Measurements from ENCODE around the gene ABCF1.
"Not testable (repeated sequence)": the region's sequence is repeated elsewhere in the genome, so short reads cannot be mapped to it uniquely, and the experiment has no call there.

DNA sequence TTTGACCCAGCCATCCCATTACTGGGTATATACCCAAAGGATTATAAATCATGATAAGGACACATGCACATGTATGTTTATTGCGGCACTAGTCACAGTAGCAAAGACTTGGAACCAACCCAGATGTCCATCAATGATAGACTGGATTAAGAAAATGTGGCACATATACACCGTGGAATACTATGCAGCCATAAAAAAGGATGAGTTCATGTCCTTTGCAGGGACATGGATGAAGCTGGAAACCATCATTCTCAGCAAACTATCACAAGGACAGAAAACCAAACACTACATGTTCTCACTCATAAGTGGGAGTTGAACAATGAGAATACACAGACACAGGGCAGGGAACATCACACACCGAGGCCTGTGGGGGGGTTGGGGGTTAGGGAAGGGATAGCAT is 44.8 kb upstream of the ABCF1 start:
- not testable (repeated sequence) for TF ChIP-seq BACH2 (CRISPR knock-in tag; IDR thresholded peaks at IDR 0.05; ENCODE audit: borderline replicate concordance); TCF4 (CRISPR knock-in tag; IDR thresholded peaks at IDR 0.05; ENCODE audit: borderline replicate concordance); GLIS3 (CRISPR knock-in tag; IDR thresholded peaks at IDR 0.05); ZFP3 (CRISPR knock-in tag; IDR thresholded peaks at IDR 0.05)
